ENCODE measurements around the gene RIMBP2. TPM values are rescaled to one million over a fixed set of nuclear protein-coding genes. Genes with fewer than 3 reads are reported as not detected.

The RIMBP2 gene
- polyA plus RNA-seq, 1 of the 3 experiments (the other 2 are of a cell fraction): 0.90 TPM

DNA sequence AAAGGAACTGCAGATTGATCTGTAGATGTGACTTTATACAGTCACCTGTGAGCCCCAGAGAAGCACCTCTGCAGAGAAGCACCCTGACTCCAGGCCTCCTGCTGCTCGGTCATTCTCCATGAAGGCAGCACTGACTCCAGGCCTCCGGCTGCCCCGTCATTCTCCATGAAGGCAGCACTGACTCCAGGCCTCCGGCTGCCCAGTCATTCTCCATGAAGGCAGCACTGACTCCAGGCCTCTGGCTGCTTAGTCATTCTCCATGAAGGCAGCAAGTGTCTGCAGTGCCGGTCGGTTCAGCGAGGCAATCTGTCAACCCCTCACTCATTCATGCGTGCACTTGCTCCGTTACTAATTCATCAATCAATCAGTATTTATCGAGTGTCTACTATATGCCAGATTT, 218.1 kb downstream of the RIMBP2 start:
- WGBS (ENCODE audit: low lambda C conversion rate): 56% methylated on average over 10 of the region's 10 CpGs
- Histone ChIP-seq H3K36me3 (replicated peaks in 1 of 2; ENCODE audit: control insufficient read depth in 1 of 2, insufficient read depth in 2 of 2, low read length in 1 of 2) (no peaks in the 10 kb centered on the region), H4K20me1 (ENCODE audit: insufficient read depth) (no peaks in the 10 kb centered on the region), H3K79me2 (ENCODE audit: insufficient read depth) (no peaks in the 10 kb centered on the region), H3K27me3 (ENCODE audit: insufficient read depth) (no peaks in the 10 kb centered on the region), H3K9me3 (no peaks in the 10 kb centered on the region), H3K4me2 (no peak overlapping the region), H3K4me3 (ENCODE audit: low read depth in 2 of 2, low read length in 1 of 2) (no peak overlapping the region), H3K9ac (no peak overlapping the region), H2AFZ (ENCODE audit: low read depth) (no peak overlapping the region), H3F3A (replicated peaks; ENCODE audit: insufficient read depth) (no peaks in the 10 kb centered on the region), H3K9me2 (no peaks in the 10 kb centered on the region), H3K27ac (ENCODE audit: low read depth in 2 of 2, low read length in 1 of 2) (no peak overlapping the region; a peak in 1 of 4 replicates), H3K4me1 (ENCODE audit: control insufficient read depth in 1 of 2, insufficient read depth in 2 of 2, low read depth in 1 of 2, low read length in 1 of 2) (peaks cover 0 to 7% of the 10 kb centered on the region in 2 experiments; a peak in 1 of 4 replicates)
- no peak for DNase-seq
- ChIA-PET POLR2A (no interaction called here), CTCF (no interaction called here)
- no peak for TF ChIP-seq FOSL2 (IDR thresholded peaks at IDR 0.05; ENCODE audit: borderline replicate concordance, low read depth)
- no peak for TF ChIP-seq CHD2 (IDR thresholded peaks at IDR 0.05; ENCODE audit: low read length, partially characterized antibody)
- TF ChIP-seq, protein P1, sequence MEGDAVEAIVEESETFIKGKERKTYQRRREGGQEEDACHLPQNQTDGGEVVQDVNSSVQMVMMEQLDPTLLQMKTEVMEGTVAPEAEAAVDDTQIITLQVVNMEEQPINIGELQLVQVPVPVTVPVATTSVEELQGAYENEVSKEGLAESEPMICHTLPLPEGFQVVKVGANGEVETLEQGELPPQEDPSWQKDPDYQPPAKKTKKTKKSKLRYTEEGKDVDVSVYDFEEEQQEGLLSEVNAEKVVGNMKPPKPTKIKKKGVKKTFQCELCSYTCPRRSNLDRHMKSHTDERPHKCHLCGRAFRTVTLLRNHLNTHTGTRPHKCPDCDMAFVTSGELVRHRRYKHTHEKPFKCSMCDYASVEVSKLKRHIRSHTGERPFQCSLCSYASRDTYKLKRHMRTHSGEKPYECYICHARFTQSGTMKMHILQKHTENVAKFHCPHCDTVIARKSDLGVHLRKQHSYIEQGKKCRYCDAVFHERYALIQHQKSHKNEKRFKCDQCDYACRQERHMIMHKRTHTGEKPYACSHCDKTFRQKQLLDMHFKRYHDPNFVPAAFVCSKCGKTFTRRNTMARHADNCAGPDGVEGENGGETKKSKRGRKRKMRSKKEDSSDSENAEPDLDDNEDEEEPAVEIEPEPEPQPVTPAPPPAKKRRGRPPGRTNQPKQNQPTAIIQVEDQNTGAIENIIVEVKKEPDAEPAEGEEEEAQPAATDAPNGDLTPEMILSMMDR (IDR thresholded peaks at IDR 0.05): no peak

- CTCF ChIA-PET: no interaction called here
- DNase-seq: no peak
- no peak overlapping the region for H3K27ac ChIP-seq (ENCODE audit: low read depth in 2 of 2, low read length in 1 of 2)
- H3K36me3 ChIP-seq (replicated peaks in 1 of 2; ENCODE audit: control insufficient read depth in 1 of 2, insufficient read depth in 2 of 2, low read length in 1 of 2): no peaks in the 10 kb centered on the region
- no peaks in the 10 kb centered on the region for H3F3A ChIP-seq (replicated peaks; ENCODE audit: insufficient read depth)
- no peak overlapping the region for H2AFZ ChIP-seq (ENCODE audit: low read depth)
- H4K20me1 ChIP-seq (ENCODE audit: insufficient read depth): no peaks in the 10 kb centered on the region
- POLR2A ChIA-PET: no interaction called here
- WGBS (ENCODE audit: low lambda C conversion rate): 73% methylated on average over 12 of the region's 12 CpGs
- H3K79me2 ChIP-seq (ENCODE audit: insufficient read depth): no peaks in the 10 kb centered on the region
- no peak for TF ChIP-seq ZBTB33 (IDR thresholded peaks at IDR 0.05; ENCODE audit: borderline replicate concordance, low read depth)
- TF ChIP-seq RFX5 (IDR thresholded peaks at IDR 0.05; ENCODE audit: low read length): no peak
- no peak for TF ChIP-seq MAX (IDR thresholded peaks at IDR 0.05; ENCODE audit: low read depth)
- TF ChIP-seq PBX3 (IDR thresholded peaks at IDR 0.05): no peak
- TF ChIP-seq EZH2phosphoT487 (IDR thresholded peaks at IDR 0.05; ENCODE audit: borderline replicate concordance, low read depth): no peak
- TF ChIP-seq EP300 (IDR thresholded peaks at IDR 0.05; ENCODE audit: borderline replicate concordance in 1 of 2, low read depth in 1 of 2, low read length in 1 of 2): no peak
- no peak for TF ChIP-seq ELF1 (IDR thresholded peaks at IDR 0.05)
- TF ChIP-seq, protein P2, sequence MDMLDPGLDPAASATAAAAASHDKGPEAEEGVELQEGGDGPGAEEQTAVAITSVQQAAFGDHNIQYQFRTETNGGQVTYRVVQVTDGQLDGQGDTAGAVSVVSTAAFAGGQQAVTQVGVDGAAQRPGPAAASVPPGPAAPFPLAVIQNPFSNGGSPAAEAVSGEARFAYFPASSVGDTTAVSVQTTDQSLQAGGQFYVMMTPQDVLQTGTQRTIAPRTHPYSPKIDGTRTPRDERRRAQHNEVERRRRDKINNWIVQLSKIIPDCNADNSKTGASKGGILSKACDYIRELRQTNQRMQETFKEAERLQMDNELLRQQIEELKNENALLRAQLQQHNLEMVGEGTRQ (IDR thresholded peaks at IDR 0.05; ENCODE audit: borderline replicate concordance, low read depth, low read length): no peak
- no peak for TF ChIP-seq MEF2A (IDR thresholded peaks at IDR 0.05; ENCODE audit: borderline replicate concordance, low read depth)
- no peak for TF ChIP-seq TEAD4 (IDR thresholded peaks at IDR 0.05; ENCODE audit: borderline replicate concordance, insufficient read depth)
- H3K9me2 ChIP-seq: no peaks in the 10 kb centered on the region
- peaks cover 0 to 5% of the 10 kb centered on the region in 2 experiments; a peak in 1 of 4 replicates for H3K4me1 ChIP-seq (ENCODE audit: control insufficient read depth in 1 of 2, insufficient read depth in 2 of 2, low read depth in 1 of 2, low read length in 1 of 2)
- no peak overlapping the region for H3K9ac ChIP-seq
- H3K4me2 ChIP-seq: no peak overlapping the region
- H3K4me3 ChIP-seq (ENCODE audit: low read depth in 2 of 2, low read length in 1 of 2): no peak overlapping the region
- no peaks in the 10 kb centered on the region for H3K27me3 ChIP-seq (ENCODE audit: insufficient read depth)
- H3K9me3 ChIP-seq: no peaks in the 10 kb centered on the region
Observed at GRCh38 chr12:130497321-130497720, 218.8 kb downstream of the RIMBP2 start.

Measured in SK-N-SH (cell line).